ENCODE data around the gene CYTIP.
A peak's percentile ranks its signal among the peaks of the same experiment; 100 is the strongest.

The CYTIP gene

DNA sequence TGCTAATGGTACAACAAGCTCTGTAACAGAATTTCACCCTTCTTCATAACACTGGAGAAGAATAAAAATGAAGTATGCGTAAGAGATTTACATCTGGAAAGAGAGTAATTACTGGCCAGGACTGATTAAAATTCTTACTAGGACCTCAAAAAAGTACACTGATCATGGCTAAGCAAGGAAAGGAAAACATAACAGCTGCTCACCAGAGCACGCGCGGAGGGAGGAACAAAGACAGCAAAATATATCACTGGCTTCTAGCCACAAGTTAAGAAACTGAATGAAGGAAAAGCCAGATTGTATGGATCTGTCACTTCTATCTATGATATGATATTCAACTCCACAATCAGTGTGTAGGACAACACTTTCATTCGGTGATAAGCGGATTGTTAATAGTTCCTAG is 15.6 kb upstream of the CYTIP start:
- Histone ChIP-seq H4K20me1 (ENCODE audit: insufficient read depth, low read length) (no peaks in the 10 kb centered on the region), H3K27ac (ENCODE audit: low read depth, low read length, poor library complexity, severe bottlenecking) (no peak overlapping the region), H3K4me2 (ENCODE audit: low read length) (no peak overlapping the region), H3K27me3 (ENCODE audit: insufficient read depth, low read length) (no peaks in the 10 kb centered on the region), H3K36me3 (ENCODE audit: insufficient read depth, low read length) (no peaks in the 10 kb centered on the region), H3K79me2 (ENCODE audit: insufficient read depth, low read length) (no peaks in the 10 kb centered on the region), H3K9me3 (ENCODE audit: low read length) (no peaks in the 10 kb centered on the region), H3K4me1 (ENCODE audit: insufficient read depth, low read length, severe bottlenecking) (peaks cover 3% of the 10 kb centered on the region), H3K4me3 (ENCODE audit: low read depth, low read length, poor library complexity, severe bottlenecking) (no peak overlapping the region), H3K9me2 (ENCODE audit: low read depth, low read length) (no peaks in the 10 kb centered on the region), H3K9ac (ENCODE audit: low read length) (no peak overlapping the region), H2AFZ (ENCODE audit: low read length) (no peak overlapping the region), H3F3A (ENCODE audit: insufficient read depth, low read length) (no peaks in the 10 kb centered on the region)
- TF ChIP-seq EZH2 (IDR thresholded peaks at IDR 0.05; ENCODE audit: borderline replicate concordance, low read length): no peak
- no peak for TF ChIP-seq CTCF (IDR thresholded peaks at IDR 0.05; ENCODE audit: low read length)

DNA sequence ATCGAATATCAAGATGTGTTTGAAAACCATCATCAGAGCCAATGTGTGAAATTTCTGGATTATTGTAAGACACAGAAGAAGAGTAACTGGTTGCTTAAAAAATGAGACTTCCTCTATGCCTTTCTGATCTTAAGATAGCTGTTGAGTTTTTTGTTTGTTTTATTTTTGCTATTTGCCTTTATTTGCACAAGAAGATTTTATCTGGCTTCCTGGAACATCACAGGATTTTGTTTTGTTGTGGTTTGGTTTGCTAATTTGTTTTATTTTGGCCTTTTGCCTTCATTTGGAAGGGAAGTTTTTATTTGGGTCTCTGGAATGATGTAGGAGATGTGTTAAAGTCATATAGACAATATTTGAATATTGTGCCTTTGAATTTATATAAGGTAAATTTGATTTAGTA is 3.9 kb upstream of the CYTIP start:
- Histone ChIP-seq H3K36me3 (ENCODE audit: insufficient read depth, low read length) (peaks cover 3% of the 10 kb centered on the region; the same call in 1 of the 2 replicates), H2AFZ (ENCODE audit: low read length) (no peak overlapping the region), H3K9ac (ENCODE audit: low read length) (no peak overlapping the region), H3K27ac (ENCODE audit: low read depth, low read length, poor library complexity, severe bottlenecking) (no peak overlapping the region), H3K79me2 (ENCODE audit: insufficient read depth, low read length) (peaks cover 11% of the 10 kb centered on the region), H3K4me1 (ENCODE audit: insufficient read depth, low read length, severe bottlenecking) (peaks cover 40% of the 10 kb centered on the region), H3K4me2 (ENCODE audit: low read length) (no peak overlapping the region), H3F3A (ENCODE audit: insufficient read depth, low read length) (no peaks in the 10 kb centered on the region), H4K20me1 (ENCODE audit: insufficient read depth, low read length) (no peaks in the 10 kb centered on the region), H3K9me3 (ENCODE audit: low read length) (no peaks in the 10 kb centered on the region), H3K27me3 (ENCODE audit: insufficient read depth, low read length) (no peaks in the 10 kb centered on the region), H3K9me2 (ENCODE audit: low read depth, low read length) (no peaks in the 10 kb centered on the region), H3K4me3 (ENCODE audit: low read depth, low read length, poor library complexity, severe bottlenecking) (no peak overlapping the region)
- no peak for TF ChIP-seq CTCF (IDR thresholded peaks at IDR 0.05; ENCODE audit: low read length)
- no peak for TF ChIP-seq EZH2 (IDR thresholded peaks at IDR 0.05; ENCODE audit: borderline replicate concordance, low read length)

DNA sequence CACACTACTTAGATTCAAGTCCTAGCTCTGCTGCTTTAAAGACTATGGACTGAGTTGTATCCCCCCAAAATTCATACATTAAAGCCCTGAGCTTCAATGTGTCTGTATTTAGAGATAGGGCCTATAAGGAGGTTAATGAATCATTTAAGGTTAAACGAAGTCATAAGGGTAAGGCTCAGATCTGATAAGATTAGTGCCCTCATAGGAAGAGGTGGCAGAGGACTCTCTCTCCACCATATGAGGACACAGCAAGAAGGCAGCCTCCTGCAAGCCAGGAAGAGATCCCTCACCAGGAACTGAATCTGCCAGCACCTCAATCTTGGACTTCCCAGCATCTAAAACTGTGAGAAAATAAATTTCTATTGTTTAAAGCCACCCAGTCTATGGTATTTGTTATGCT is 3.1 kb upstream of the CYTIP start:
- TF ChIP-seq CTCF (IDR thresholded peaks at IDR 0.05; ENCODE audit: low read length) (no peak), EZH2 (IDR thresholded peaks at IDR 0.05; ENCODE audit: borderline replicate concordance, low read length) (no peak)
- Histone ChIP-seq H3K9ac (ENCODE audit: low read length) (no peak overlapping the region), H3K9me3 (ENCODE audit: low read length) (no peaks in the 10 kb centered on the region), H4K20me1 (ENCODE audit: insufficient read depth, low read length) (no peaks in the 10 kb centered on the region), H3K4me1 (ENCODE audit: insufficient read depth, low read length, severe bottlenecking) (peaks cover 36% of the 10 kb centered on the region), H3K79me2 (ENCODE audit: insufficient read depth, low read length) (peaks cover 18% of the 10 kb centered on the region), H3K4me3 (ENCODE audit: low read depth, low read length, poor library complexity, severe bottlenecking) (no peak overlapping the region), H3K36me3 (ENCODE audit: insufficient read depth, low read length) (peaks cover 11% of the 10 kb centered on the region; the same call in 1 of the 2 replicates), H3K27me3 (ENCODE audit: insufficient read depth, low read length) (no peaks in the 10 kb centered on the region), H3F3A (ENCODE audit: insufficient read depth, low read length) (no peaks in the 10 kb centered on the region), H3K4me2 (ENCODE audit: low read length) (no peak overlapping the region), H3K27ac (ENCODE audit: low read depth, low read length, poor library complexity, severe bottlenecking) (no peak overlapping the region), H2AFZ (ENCODE audit: low read length) (peak overlapping the region; percentile 46; the same call in 1 of the 2 replicates), H3K9me2 (ENCODE audit: low read depth, low read length) (no peaks in the 10 kb centered on the region)
